Right renal pelvis (tissue), 4 donors: ENCODE measurements around the gene MUSK. TPM values are rescaled to one million over a fixed set of nuclear protein-coding genes. Genes with fewer than 3 reads are reported as not detected.
"Not testable (repeated sequence)": the region's sequence is repeated elsewhere in the genome, so short reads cannot be mapped to it uniquely, and the experiment has no call there.

Experiments
- DNase-seq, 4 donors: peaks; one replicate each; pipeline ENCODE4 v3.0.0-alpha.2; 2013; ENCODE audit warnings: low read depth in 4 of 4, low spot score in 3 of 4, missing footprints in 1 of 4
- polyA plus RNA-seq, 4 donors: library from polyadenylated mRNA; unstranded; fragments of 120-200 nt; gene quantifications; one replicate each; pipeline ENCODE4 v1.2.1, GENCODE V29; 2013; ENCODE audit not compliant: insufficient read length in 4 of 4

Gene MUSK
- polyA plus RNA-seq, 4 donors: 0.05 to 0.08 TPM; not detected in 2

- DNase-seq: no peak
Measured at GRCh38 chr9:110688329-110688728, 19.7 kb downstream of the MUSK start.

GRCh38 chr9:110691002-110691549 is 22.5 kb downstream of the MUSK start:
- DNase-seq: no peak

DNA sequence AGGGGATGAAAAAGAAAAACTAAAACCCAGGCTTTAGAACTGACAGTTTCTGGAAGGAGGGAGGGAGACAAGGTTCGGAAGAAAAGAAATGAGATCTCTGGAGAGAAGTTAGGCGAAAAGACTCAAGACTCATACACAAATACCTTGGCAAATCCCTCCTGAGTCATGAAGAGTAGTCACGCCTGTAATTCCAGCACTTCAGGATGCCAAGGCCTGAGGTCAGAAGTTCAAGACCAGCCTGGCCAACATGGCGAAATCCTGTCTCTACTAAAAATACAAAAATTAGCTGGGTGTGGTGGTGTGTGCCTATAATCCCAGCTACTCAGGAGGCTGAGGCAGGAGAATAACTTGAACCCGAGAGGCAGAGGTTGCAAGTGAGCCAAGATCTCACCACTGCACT is 27.3 kb downstream of the MUSK start:
- not testable (repeated sequence) for DNase-seq

DNA sequence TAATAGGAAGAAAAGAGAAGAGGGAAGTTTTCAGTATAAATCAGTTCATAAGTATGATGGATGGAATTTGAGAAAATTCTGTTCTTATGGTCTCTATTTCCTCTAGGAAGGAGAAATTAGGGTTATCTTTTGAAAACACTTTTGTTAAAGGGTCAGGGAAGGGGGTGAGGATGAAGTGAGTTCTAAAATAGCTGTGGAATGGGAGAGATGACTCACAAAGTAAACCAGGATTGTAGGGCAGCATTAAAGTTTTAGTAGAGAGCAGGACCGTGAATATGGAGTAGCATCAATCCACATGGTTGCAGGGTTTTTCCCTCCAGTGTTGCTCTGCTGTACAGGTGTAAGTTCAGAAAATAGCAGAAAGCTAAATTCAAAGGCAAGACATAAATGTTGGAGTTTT is 32.4 kb downstream of the MUSK start:
- no peak for DNase-seq

DNA sequence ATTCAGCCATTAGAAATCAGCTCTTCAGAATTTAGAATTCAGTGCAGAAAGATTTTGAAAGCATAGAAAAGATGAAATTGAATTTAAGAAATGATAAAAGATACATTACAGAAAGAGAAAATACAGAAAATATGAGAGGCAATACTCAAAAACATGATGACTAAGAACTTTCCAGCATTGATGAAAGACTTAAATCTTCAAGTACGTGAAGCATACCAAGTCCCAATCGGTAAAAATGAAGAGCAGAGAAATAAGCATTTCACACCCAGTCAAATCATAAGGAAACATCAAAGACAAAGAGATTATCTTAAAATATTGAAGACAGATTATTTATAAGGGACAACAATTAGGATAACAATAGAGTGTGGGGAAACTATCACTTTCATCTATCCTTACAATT is 35.1 kb downstream of the MUSK start:
- no peak for DNase-seq

DNA sequence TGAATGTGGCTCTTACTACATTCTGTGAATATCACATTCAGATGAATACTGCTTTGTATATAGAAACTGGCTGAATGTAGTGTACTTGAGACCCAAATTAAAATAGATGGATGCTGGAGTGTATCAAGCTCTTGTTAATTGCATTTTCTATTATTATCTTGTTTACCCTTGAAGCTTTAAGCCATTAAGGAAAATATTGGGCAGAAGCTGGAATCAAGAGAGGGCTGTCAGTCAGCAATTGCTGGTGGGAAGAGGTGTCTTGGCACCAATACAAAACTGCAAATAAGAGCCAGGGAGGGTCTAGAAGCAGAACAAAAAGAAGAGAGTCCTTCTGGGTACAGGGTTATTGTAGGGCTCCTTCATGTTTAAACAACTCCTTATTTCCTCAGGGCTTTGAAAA is 38.8 kb downstream of the MUSK start:
- no peak for DNase-seq

GRCh38 chr9:110710420-110710819 is 41.8 kb downstream of the MUSK start:
- DNase-seq: no peak

DNA sequence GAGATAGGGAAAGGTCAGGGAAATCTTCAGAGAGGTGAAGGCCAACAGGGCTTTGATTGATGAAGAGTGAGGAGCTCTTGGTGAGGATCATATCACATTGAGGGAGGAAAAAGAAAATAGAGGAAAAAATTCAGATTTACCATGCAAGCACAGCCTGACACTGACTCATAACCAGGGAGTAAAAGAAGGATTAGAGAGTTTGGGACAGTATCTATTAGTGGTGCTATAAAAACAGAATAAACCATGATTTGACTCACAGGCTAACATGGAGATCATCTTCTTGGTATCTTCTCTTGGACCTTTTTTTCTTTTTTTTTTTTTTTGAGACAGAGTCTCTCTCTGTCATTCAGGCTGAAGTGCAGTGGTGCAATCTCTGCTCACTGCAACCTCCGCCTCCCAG is 44.4 kb downstream of the MUSK start:
- DNase-seq: no peak

DNA sequence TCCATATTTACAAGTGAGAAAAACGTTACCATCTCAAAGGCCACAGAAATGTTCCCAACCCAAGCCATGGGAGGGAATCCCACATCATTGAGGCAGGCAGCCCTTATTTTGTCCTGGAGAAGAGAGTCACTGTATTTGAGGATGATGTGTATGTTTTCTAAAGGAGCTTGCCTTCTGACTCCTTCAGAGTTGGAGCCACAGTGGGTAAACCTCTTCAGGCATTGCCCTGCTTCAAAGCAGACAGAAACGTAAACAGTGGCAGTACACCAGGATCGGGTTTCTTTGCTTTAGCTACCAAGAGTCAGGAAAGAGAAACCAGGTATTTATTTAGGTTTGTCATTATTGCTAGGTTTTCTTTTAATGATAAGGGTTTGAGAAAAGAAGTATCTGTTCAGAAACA is 45.7 kb downstream of the MUSK start:
- no peak for DNase-seq

DNA sequence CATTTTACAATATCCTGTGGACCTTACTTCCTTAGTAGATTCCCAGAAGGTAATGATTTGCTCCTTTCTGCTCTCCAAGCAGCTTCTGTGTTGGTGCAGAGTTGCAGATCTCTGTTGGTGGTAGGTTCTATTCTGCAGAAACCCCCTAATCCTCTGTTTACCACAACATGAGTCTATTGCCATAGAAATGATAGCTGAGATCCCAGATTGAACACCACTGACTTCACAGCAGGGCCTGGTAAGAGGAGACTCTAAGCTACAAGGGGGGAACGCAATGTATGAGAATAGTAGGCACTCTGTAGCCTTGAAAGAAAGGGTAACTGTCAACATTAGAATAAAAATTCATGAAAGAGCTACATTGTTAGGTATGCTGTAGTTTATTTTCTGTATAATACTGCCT is 59.5 kb downstream of the MUSK start:
- no peak for DNase-seq

- no peak for DNase-seq
Measured at GRCh38 chr9:110729641-110730040, 61.0 kb downstream of the MUSK start.

DNA sequence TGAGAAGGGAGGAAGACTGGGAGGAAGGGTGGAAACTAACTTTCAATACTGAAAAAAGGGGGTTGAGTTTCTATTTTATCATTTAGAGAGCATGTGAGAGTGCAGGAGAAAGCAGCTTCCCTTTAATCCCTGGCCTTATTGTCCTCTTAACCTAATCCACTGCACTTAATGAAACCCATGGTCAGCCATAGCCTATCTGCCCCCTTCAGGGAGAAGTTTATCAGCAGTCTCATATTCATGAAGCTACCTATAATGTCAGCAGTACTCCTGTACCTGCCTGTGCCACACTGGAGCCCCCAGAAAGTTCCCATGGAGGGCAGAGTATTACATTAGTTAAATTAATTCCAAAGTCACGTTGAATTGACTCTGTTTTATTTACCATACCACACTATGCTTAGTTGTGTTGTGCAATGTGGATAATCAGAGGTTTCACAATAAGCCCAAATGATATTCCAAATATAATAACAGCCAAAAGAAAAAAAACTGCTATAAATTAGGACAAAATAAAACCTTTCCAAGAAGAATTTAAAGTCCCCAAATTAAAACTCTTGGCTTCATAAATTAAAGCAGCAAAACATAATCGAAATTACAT is 62.9 kb downstream of the MUSK start:
- DNase-seq: no peak

GRCh38 chr9:110738982-110739381 is 70.4 kb downstream of the MUSK start:
- DNase-seq: no peak

GRCh38 chr9:110742741-110743371 is 74.3 kb downstream of the MUSK start:
- peak in 1 of 4 donors; percentile 7 for DNase-seq

DNA sequence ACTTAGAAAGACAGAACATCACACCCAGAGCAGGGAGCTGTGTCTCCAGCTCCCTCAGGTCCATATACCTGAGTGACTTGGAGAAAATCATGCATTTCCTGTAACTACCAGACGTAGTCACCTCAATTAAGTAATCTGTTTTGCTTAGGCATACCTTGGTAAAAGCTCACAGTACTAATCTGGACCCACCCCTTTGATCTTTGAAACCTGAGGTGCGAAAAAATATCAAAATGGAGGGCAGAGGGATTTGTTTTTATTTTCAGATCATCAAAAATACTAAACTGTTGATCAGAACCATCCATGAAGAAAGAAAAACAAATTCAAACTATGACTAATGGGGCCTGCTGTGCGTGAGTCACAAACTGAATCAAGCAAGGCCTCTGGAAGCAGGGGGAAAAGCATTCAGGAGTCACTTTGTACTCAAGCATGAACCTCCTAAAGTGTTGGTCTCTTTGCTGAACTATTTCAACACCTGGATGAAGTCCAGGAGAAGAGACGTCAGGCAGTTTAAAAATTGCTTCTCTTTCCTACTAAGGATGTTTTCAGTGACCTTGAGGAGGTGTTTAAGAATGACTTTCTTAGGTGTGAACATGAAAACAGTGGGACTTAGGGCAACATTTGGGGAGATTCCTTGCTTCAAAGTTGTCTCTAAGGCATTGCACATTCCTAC is 76.3 kb downstream of the MUSK start:
- no peak for DNase-seq

- no peak for DNase-seq
Measured at GRCh38 chr9:110745676-110746075, 77.1 kb downstream of the MUSK start.

DNA sequence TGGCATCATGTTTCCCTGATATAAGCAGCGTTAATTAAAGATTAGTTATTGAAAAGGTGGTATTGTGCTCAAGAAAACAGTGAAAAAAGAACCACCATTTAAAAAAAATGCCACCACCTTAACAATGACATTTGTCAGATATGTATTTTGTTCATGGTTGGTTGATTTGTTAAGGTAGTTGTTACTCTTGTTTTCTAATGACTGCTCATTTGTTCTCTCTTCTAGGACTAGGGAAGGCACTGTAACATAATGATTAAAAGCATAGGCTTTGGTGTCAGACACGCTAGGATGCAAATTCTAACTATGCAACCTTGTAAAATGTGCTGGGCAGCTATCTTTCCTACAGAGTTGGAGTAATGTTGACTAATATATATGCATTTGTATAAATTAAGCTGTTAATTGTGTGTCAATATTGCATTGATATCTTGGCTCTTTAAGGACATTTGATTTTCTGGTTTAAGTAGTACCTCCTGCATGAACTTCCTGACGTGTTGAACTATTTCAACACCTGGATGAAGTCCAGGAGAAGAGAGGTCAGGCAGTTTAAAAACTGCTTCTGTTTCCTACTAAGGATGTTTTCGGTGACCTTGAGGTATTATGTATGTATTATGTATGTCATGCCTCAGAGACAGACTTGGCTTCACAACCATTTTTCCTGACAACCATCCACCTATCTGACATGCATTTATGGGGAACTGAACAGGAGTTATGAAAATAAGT is 77.8 kb downstream of the MUSK start:
- DNase-seq: no peak

DNA sequence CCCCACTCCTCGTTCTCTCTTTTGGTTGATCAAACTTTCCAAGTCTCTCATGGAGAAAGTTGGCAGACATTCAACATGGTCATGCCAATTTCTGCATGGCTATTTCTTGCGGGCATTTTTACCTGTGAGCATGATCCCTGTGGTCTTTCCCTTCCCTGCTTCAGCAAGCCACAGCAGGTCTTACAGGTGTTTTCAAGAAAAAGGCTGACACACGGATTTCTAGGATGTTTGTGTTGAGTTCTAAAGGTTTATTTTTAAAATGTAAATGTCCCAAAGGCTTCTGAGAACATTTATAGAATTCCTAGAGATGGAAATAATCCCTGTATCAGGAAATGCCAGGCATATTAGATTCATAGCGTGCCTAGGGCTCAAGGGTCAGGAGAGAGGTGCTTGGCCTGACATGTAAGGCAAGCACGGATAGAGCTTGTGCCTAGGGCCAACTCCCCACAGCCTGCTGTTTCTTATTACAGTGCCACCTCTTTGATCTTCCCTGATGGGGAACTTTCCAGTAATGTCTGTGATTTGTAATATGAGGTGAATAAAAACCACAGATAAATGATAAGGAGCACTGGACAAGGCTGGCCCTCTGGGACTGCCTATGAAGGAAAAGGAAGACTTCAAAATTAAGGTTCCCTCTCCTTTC is 79.8 kb downstream of the MUSK start:
- DNase-seq: no peak

GRCh38 chr9:110750272-110750671 is 81.7 kb downstream of the MUSK start:
- DNase-seq: no peak

DNA sequence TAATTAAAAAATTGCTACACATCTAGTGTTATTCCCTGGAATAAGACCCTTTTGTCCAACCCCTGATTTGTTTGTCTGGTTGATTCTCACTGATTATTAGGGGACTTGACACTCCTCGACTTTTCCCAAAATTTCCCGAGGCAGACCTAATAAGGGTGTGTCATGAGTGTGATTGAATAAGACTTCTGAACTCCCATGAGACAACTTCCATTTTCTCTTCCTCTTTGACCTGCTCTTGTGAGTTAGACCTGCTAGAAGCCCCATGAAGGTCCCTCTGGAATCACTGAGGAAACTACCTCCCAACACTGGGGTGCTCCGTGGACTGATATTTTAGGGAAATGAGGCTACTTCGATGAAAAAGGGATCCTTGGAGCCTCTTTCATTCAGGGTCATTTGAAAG is 83.4 kb downstream of the MUSK start:
- DNase-seq: no peak

- no peak for DNase-seq
Measured at GRCh38 chr9:110752766-110753165, 84.2 kb downstream of the MUSK start.
